ENCODE measurements around the gene NPRL2. TPM values are rescaled to one million over a fixed set of nuclear protein-coding genes. Genes with fewer than 3 reads are reported as not detected.

The NPRL2 gene
- polyA plus RNA-seq, 1 donor: 17.6 TPM

GRCh38 chr3:50303013-50303815 is 47.4 kb downstream of the NPRL2 start, which contains the start of gene HYAL1:
HYAL1 (minus strand) TSS chr3:50303574; CDS start chr3:50302956, 618 bp downstream.
- no peak for DNase-seq

GRCh38 chr3:50302095-50303012 is 48.2 kb downstream of the NPRL2 start:
- no peak for DNase-seq

- no peak for DNase-seq
Observed at GRCh38 chr3:50300681-50301254, 49.8 kb downstream of the NPRL2 start.

GRCh38 chr3:50299929-50300680 is 50.5 kb downstream of the NPRL2 start:
- no peak for DNase-seq

- no peak for DNase-seq
Observed at GRCh38 chr3:50299638-50299928, 51.0 kb downstream of the NPRL2 start.

GRCh38 chr3:50298836-50299637 is 51.5 kb downstream of the NPRL2 start, which contains the start of the genes HYAL3 and NAA80:
HYAL3 (minus strand) TSS chr3:50299405; CDS start chr3:50295602, 3,803 bp downstream.
NAA80 (minus strand) TSS chr3:50299405; CDS start chr3:50297463, 1,942 bp downstream.
- DNase-seq: peak; percentile 99

- no peak for DNase-seq
Observed at GRCh38 chr3:50297896-50298725, 52.5 kb downstream of the NPRL2 start.

- no peak for DNase-seq
Observed at GRCh38 chr3:50297384-50297775, 53.2 kb downstream of the NPRL2 start.

Other genes starting within 250 kb of the NPRL2 start
- gene SEMA3F, start 195.5 kb downstream of the NPRL2 start, polyA plus RNA-seq (ENCODE audit: insufficient read length): 13.0 TPM
- 0.37 TPM for gene GNAT1, start 159.2 kb downstream of the NPRL2 start, polyA plus RNA-seq (ENCODE audit: insufficient read length)
- 3.3 TPM for gene SLC38A3, start 145.5 kb downstream of the NPRL2 start, polyA plus RNA-seq (ENCODE audit: insufficient read length)
- 187 TPM for gene GNAI2, start 114.6 kb downstream of the NPRL2 start, polyA plus RNA-seq (ENCODE audit: insufficient read length)
- 43.9 TPM for gene SEMA3B, start 81.6 kb downstream of the NPRL2 start, polyA plus RNA-seq (ENCODE audit: insufficient read length)
- 35.9 TPM for gene LSMEM2, start 71.7 kb downstream of the NPRL2 start, polyA plus RNA-seq (ENCODE audit: insufficient read length)
- gene IFRD2, start 58.3 kb downstream of the NPRL2 start, polyA plus RNA-seq (ENCODE audit: insufficient read length): 54.2 TPM
- gene HYAL3, start 51.4 kb downstream of the NPRL2 start, polyA plus RNA-seq (ENCODE audit: insufficient read length): 1.3 TPM
- 9.5 TPM for gene NAA80, start 51.4 kb downstream of the NPRL2 start, polyA plus RNA-seq (ENCODE audit: insufficient read length)
- gene HYAL1, start 47.2 kb downstream of the NPRL2 start, polyA plus RNA-seq (ENCODE audit: insufficient read length): 2.1 TPM
- gene HYAL2, start 28.0 kb downstream of the NPRL2 start, polyA plus RNA-seq (ENCODE audit: insufficient read length): 39.2 TPM
- 17.7 TPM for gene TUSC2, start 22.6 kb downstream of the NPRL2 start, polyA plus RNA-seq (ENCODE audit: insufficient read length)
- 36.3 TPM for gene RASSF1, start 9.9 kb downstream of the NPRL2 start, polyA plus RNA-seq (ENCODE audit: insufficient read length)
- gene ZMYND10, start 5.0 kb downstream of the NPRL2 start, polyA plus RNA-seq (ENCODE audit: insufficient read length): 1.4 TPM
- 8.5 TPM for gene CYB561D2, start 87 bp upstream of the NPRL2 start, polyA plus RNA-seq (ENCODE audit: insufficient read length)
- 25.7 TPM for gene TMEM115, start 8.7 kb upstream of the NPRL2 start, polyA plus RNA-seq (ENCODE audit: insufficient read length)
- 8.2 TPM for gene CACNA2D2, start 152.9 kb upstream of the NPRL2 start, polyA plus RNA-seq (ENCODE audit: insufficient read length)
- 23.5 TPM for gene C3orf18, start 217.0 kb upstream of the NPRL2 start, polyA plus RNA-seq (ENCODE audit: insufficient read length)
- gene HEMK1, start 218.7 kb upstream of the NPRL2 start, polyA plus RNA-seq (ENCODE audit: insufficient read length): 21.7 TPM

All from hindlimb muscle (tissue), 1 donor.